Ovary (tissue), 3 donors: ENCODE results near the gene ETHE1.

Experiments used
- CTCF ChIP-seq, 3 donors: fragments of 450-650 bp in 2 of 3; fragments of 200-600 bp in 1 of 3; IDR thresholded peaks; one replicate each; pipeline versions ENCODE4 v1.5.1 to v1.8.0; 2016 to 2022; ENCODE audit warnings: antibody characterized with exemption in 3 of 3, mild to moderate bottlenecking in 1 of 3
- EP300 ChIP-seq: sonication (generic); formaldehyde crosslinking; IDR thresholded peaks from one replicate; pipeline ENCODE4 v1.6.1; 2017; ENCODE audit warnings: antibody characterized with exemption
- POLR2A ChIP-seq: fragments of 450-650 bp; IDR thresholded peaks from one replicate; pipeline ENCODE4 v1.6.1; 2017; ENCODE audit warnings: antibody characterized with exemption, mild to moderate bottlenecking, moderate library complexity
- donor health status: DM: no; HTN: no; CAD: no.

GRCh38 chr19:43476606-43477005 lies 50.4 kb downstream of the ETHE1 start:
- TF ChIP-seq CTCF (IDR thresholded peaks at IDR 0.05) = no peak
- TF ChIP-seq POLR2A = no peak
- no peak for TF ChIP-seq EP300
